ENCODE data around the gene HPGD.

- TF ChIP-seq CTCF (IDR thresholded peaks at IDR 0.05; ENCODE audit: borderline replicate concordance, extremely low read depth, low read length, poor library complexity, severe bottlenecking) (no peak), EZH2 (IDR thresholded peaks at IDR 0.05; ENCODE audit: borderline replicate concordance, low read depth, low read length, severe bottlenecking) (no peak)
Observed at GRCh38 chr4:174528226-174528625, 5.9 kb upstream of the HPGD start.
